Esophagus muscularis mucosa (tissue), 4 donors: Measurements from ENCODE around the gene HAUS5. TPM values are rescaled to one million over a fixed set of nuclear protein-coding genes. Genes with fewer than 3 reads are reported as not detected.

Experiments
- DNase-seq: peaks from one replicate; pipeline ENCODE4 v3.0.0-alpha.2; 2017; ENCODE audit errors: extremely low spot score
- H3K27ac ChIP-seq, 4 donors: fragments of 200-600 bp; sonication (generic); replicated peaks in 1 of 4; 1 replicate in 3 of 4; 2 replicates in 1 of 4; pipeline ENCODE4 v1.5.1; 2016 to 2019; ENCODE audit warnings: mild to moderate bottlenecking in 1 of 4
- H3K27me3 ChIP-seq, 4 donors: fragments of 200-600 bp; sonication (generic); one replicate each; pipeline versions ENCODE4 v1.5.1 to v1.6.0; 2016 to 2019
- H3K36me3 ChIP-seq, 4 donors: fragments of 200-600 bp; sonication (generic); one replicate each; pipeline ENCODE4 v1.5.1; 2016 to 2019
- H3K4me1 ChIP-seq, 4 donors: fragments of 200-600 bp; sonication (generic); one replicate each; pipeline ENCODE4 v1.5.1; 2016 to 2019
- H3K4me3 ChIP-seq, 4 donors: fragments of 200-600 bp; sonication (generic); 1 replicate in 2 of 4; 2 replicates in 2 of 4; pipeline ENCODE4 v1.5.1; 2016 to 2019; ENCODE audit warnings: mild to moderate bottlenecking in 4 of 4, moderate library complexity in 1 of 4
- H3K9me3 ChIP-seq, 4 donors: fragments of 200-600 bp; sonication (generic); 1 replicate in 3 of 4; 2 replicates in 1 of 4; pipeline ENCODE4 v1.5.1; 2016 to 2019
- CTCF ChIP-seq, 3 experiments: fragments of 200-600 bp in 2 of 3; fragments of 450-650 bp in 1 of 3; sonication (generic) in 2 of 3; IDR thresholded peaks; one replicate each; pipeline ENCODE4 v1.5.1; 2017 to 2019; ENCODE audit warnings: antibody characterized with exemption in 3 of 3, mild to moderate bottlenecking in 2 of 3, moderate library complexity in 1 of 3
- EP300 ChIP-seq: sonication (generic); formaldehyde crosslinking; IDR thresholded peaks from one replicate; pipeline ENCODE4 v1.6.1; 2017; ENCODE audit warnings: antibody characterized with exemption
- POLR2A ChIP-seq: fragments of 450-650 bp; IDR thresholded peaks from one replicate; pipeline ENCODE4 v1.6.1; 2017; ENCODE audit warnings: antibody characterized with exemption, moderate library complexity, mild to moderate bottlenecking, low read depth
- POLR2AphosphoS5 ChIP-seq, 2 donors: sonication (generic); formaldehyde crosslinking; IDR thresholded peaks; one replicate each; pipeline ENCODE4 v1.6.1; 2017; ENCODE audit warnings: antibody characterized with exemption in 2 of 2
- WGBS: methylation state at CpG from one replicate; pipeline ENCODE4 v1.1.5; 2018; 5-methylcytosine and 5-hydroxymethylcytosine counted together
- intact Hi-C: fragments of 100-400 bp; cut with DNase I; formaldehyde crosslinking; loops from one replicate; pipeline ENCODE4 v1.15.1; 2023
- total RNA-seq, 4 donors: library from RNA; depleted of rRNA; stranded (reverse); fragments of >200 nt; gene quantifications; one replicate each; pipeline versions ENCODE4 v1.1.0 to v1.2.1, GENCODE V29; 2016

HAUS5 gene
- total RNA-seq, 4 donors from 2014 or later = 3.7 to 4.7 (median 4.3) TPM

GRCh38 chr19:35577918-35578317 lies 34.6 kb upstream of the HAUS5 start:
- peaks cover 0 to 19% (median 0%) of the 10 kb centered on the region in 4 donors for H3K27me3 ChIP-seq
- no peaks in the 10 kb centered on the region for H3K36me3 ChIP-seq
- H3K27ac ChIP-seq = no peak overlapping the region
- DNase-seq = no peak
- intact Hi-C loops = no loop called here
- H3K4me1 ChIP-seq = no peaks in the 10 kb centered on the region
- no peak overlapping the region for H3K4me3 ChIP-seq
- H3K9me3 ChIP-seq = peaks cover 0 to 24% (median 20%) of the 10 kb centered on the region in 4 donors
- TF ChIP-seq POLR2A (no peak), EP300 (no peak), POLR2AphosphoS5 (IDR thresholded peaks at IDR 0.05) (no peak), CTCF (IDR thresholded peaks at IDR 0.05) (no peak)
- WGBS = 85% methylated on average over 1 of the region's 1 CpG

- intact Hi-C loops = no loop called here
- no peak for TF ChIP-seq EP300
- TF ChIP-seq POLR2AphosphoS5 (IDR thresholded peaks at IDR 0.05) = no peak
- TF ChIP-seq CTCF (IDR thresholded peaks at IDR 0.05) = no peak
- no peak for TF ChIP-seq POLR2A
- no peak overlapping the region for H3K27ac ChIP-seq
- peaks cover 0 to 21% (median 0%) of the 10 kb centered on the region in 4 donors for H3K27me3 ChIP-seq
- no peak for DNase-seq
- no peaks in the 10 kb centered on the region for H3K36me3 ChIP-seq
- H3K4me1 ChIP-seq = no peaks in the 10 kb centered on the region
- no peak overlapping the region for H3K4me3 ChIP-seq
- 80% methylated on average over 7 of the region's 7 CpGs for WGBS
- peaks cover 0 to 24% (median 20%) of the 10 kb centered on the region in 4 donors for H3K9me3 ChIP-seq
Observed at GRCh38 chr19:35578707-35579106, 33.8 kb upstream of the HAUS5 start.

GRCh38 chr19:35582760-35583159 lies 29.8 kb upstream of the HAUS5 start:
- H3K9me3 ChIP-seq = peaks cover 0 to 3% (median 0%) of the 10 kb centered on the region in 4 donors
- TF ChIP-seq EP300 (no peak), POLR2AphosphoS5 (IDR thresholded peaks at IDR 0.05) (no peak), CTCF (IDR thresholded peaks at IDR 0.05) (no peak), POLR2A (no peak)
- H3K27ac ChIP-seq = no peak overlapping the region
- H3K4me1 ChIP-seq = no peaks in the 10 kb centered on the region
- no peaks in the 10 kb centered on the region for H3K36me3 ChIP-seq
- H3K27me3 ChIP-seq = peaks cover 0 to 42% (median 0%) of the 10 kb centered on the region in 4 donors
- H3K4me3 ChIP-seq = no peak overlapping the region
- intact Hi-C loops = no loop called here
- 89% methylated on average over 1 of the region's 1 CpG for WGBS
- DNase-seq = no peak

- intact Hi-C loops = no loop called here
- H3K27me3 ChIP-seq = peaks cover 0 to 34% (median 0%) of the 10 kb centered on the region in 4 donors
Observed at GRCh38 chr19:35585848-35586247, 26.7 kb upstream of the HAUS5 start, which contains the start of gene PMIS2. Gene PMIS2, plus strand, starts transcription at chr19:35586173. Its CDS starts 87 bp downstream, at chr19:35586260.

More at GRCh38 chr19:35585848-35586247, 26.7 kb upstream of the HAUS5 start, which contains the start of gene PMIS2:
- Histone ChIP-seq H3K27ac (no peak within 1 kb of the TSS), H3K4me1 (no peaks in the 10 kb centered on the region), H3K4me3 (no peak within 1 kb of the TSS), H3K36me3 (no peaks in the 10 kb centered on the region), H3K9me3 (no peaks in the 10 kb centered on the region)
- no peak for TF ChIP-seq POLR2AphosphoS5 (IDR thresholded peaks at IDR 0.05)
- no peak for TF ChIP-seq EP300
- no peak for TF ChIP-seq POLR2A
- TF ChIP-seq CTCF (IDR thresholded peaks at IDR 0.05) = no peak
- DNase-seq = no peak
- 12% methylated on average over 11 of the region's 16 CpGs for WGBS
